HG03571 (cell line): ENCODE measurements around the gene PSMD3.
"Not testable (repeated sequence)": the region's sequence is repeated elsewhere in the genome, so short reads cannot be mapped to it uniquely, and the experiment has no call there.

Experiments
- ATAC-seq: cut with Tn5 transposase; IDR thresholded peaks from one replicate; pipeline ENCODE4 v1.9.1; 2021; ENCODE audit not compliant: unreplicated experiment

PSMD3 gene

GRCh38 chr17:39980351-39981206, at the start of gene PSMD3:
Gene PSMD3, plus strand, starts transcription at chr17:39980807. Its CDS starts 164 bp downstream, at chr17:39980971.
- peak; percentile 83 for ATAC-seq

- no peak for ATAC-seq
Observed at GRCh38 chr17:39933912-39934311, 46.7 kb upstream of the PSMD3 start.

- no peak for ATAC-seq
Observed at GRCh38 chr17:39934324-39934723, 46.3 kb upstream of the PSMD3 start.

- ATAC-seq: no peak
Observed at GRCh38 chr17:39935909-39936308, 44.7 kb upstream of the PSMD3 start.

- ATAC-seq: no peak
Observed at GRCh38 chr17:39937447-39937846, 43.2 kb upstream of the PSMD3 start.

GRCh38 chr17:39938140-39938869, 42.3 kb upstream of the PSMD3 start:
- ATAC-seq: peak; percentile 49

GRCh38 chr17:39939106-39939505, 41.5 kb upstream of the PSMD3 start:
- ATAC-seq: no peak

- no peak for ATAC-seq
Observed at GRCh38 chr17:39939588-39940419, 40.8 kb upstream of the PSMD3 start.

- ATAC-seq: no peak
Observed at GRCh38 chr17:39943702-39944392, 36.8 kb upstream of the PSMD3 start.

- ATAC-seq: no peak
Observed at GRCh38 chr17:39944393-39944711, 36.3 kb upstream of the PSMD3 start.

- no peak for ATAC-seq
Observed at GRCh38 chr17:39946551-39947330, 33.9 kb upstream of the PSMD3 start.

- not testable (repeated sequence) for ATAC-seq
Observed at GRCh38 chr17:39948489-39948828, 32.1 kb upstream of the PSMD3 start.

GRCh38 chr17:39949028-39949427, 31.6 kb upstream of the PSMD3 start:
- no peak for ATAC-seq

- no peak for ATAC-seq
Observed at GRCh38 chr17:39950871-39951348, 29.7 kb upstream of the PSMD3 start.

- ATAC-seq: no peak
Observed at GRCh38 chr17:39951924-39952679, 28.5 kb upstream of the PSMD3 start.

GRCh38 chr17:39952680-39953470, 27.7 kb upstream of the PSMD3 start:
- ATAC-seq: peak; percentile 84

- ATAC-seq: no peak
Observed at GRCh38 chr17:39953471-39953888, 27.1 kb upstream of the PSMD3 start.

- ATAC-seq: no peak
Observed at GRCh38 chr17:39954876-39955275, 25.7 kb upstream of the PSMD3 start.
